Left ventricle myocardium inferior (tissue), 1 donor: ENCODE data around the gene GAN. TPM values are rescaled to one million over a fixed set of nuclear protein-coding genes. Genes with fewer than 3 reads are reported as not detected.

ENCODE experiments used
- DNase-seq: peaks from one replicate; pipeline ENCODE4 v3.0.0-alpha.2; 2020
- H3K27ac ChIP-seq: fragments of 200-600 bp; replicated peaks from 2 replicates; pipeline ENCODE4 v1.8.0; 2021
- H3K27me3 ChIP-seq: fragments of 200-600 bp; 2 replicates; pipeline ENCODE4 v1.8.0; 2021; ENCODE audit warnings: low read depth
- H3K36me3 ChIP-seq: fragments of 200-600 bp; 2 replicates; pipeline ENCODE4 v1.8.0; 2021
- H3K4me1 ChIP-seq: fragments of 200-600 bp; 2 replicates; pipeline ENCODE4 v1.8.0; 2021
- H3K4me3 ChIP-seq: fragments of 200-600 bp; 2 replicates; pipeline ENCODE4 v1.8.0; 2021; ENCODE audit warnings: mild to moderate bottlenecking, moderate library complexity
- H3K9me3 ChIP-seq: fragments of 200-600 bp; replicated peaks from 2 replicates; pipeline ENCODE4 v1.8.0; 2021
- intact Hi-C: fragments of 100-400 bp; cut with micrococcal nuclease; formaldehyde crosslinking; loops from one replicate; pipeline ENCODE4 v1.11.0; 2022
- total RNA-seq: library from RNA; stranded (reverse); fragmentation: NEBNext Ultra II Directional; extraction: Animal tissue kit (Norgen Biotek cat#: 25700); gene quantifications from one replicate; pipeline ENCODE4 v1.2.1, GENCODE V29; 2021
- TF ChIP-seq, protein P1 (sequence below): fragments of 200-600 bp; IDR thresholded peaks from 2 replicates; pipeline ENCODE4 v1.8.0; 2021; ENCODE audit warnings: antibody characterized with exemption, mild to moderate bottlenecking, borderline replicate concordance
- donor health status: DM: no; HTN: yes; CAD: no; lungs with severe emphysema.

GAN gene
- total RNA-seq, 1 donor from 2014 or later = 9.0 TPM

DNA sequence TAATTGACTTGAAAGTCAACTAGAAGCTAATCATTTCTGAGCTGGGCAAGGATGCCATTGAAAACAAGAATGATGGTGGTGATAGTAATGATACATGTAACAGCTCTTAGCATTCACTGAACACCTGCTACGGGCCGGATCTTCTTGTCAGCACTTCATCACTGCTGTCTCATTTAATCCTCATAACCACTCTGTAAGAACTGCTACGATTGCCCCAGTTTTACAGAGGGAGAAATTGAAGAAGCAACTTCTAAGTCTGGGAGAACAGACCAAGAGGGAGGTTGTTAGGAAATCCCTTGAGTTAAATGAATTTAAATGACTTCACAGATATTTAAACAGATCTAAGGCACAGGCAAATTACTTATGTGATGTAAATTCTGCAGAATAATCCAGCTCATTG, 7.0 kb upstream of the GAN start:
- TF ChIP-seq, protein P1, sequence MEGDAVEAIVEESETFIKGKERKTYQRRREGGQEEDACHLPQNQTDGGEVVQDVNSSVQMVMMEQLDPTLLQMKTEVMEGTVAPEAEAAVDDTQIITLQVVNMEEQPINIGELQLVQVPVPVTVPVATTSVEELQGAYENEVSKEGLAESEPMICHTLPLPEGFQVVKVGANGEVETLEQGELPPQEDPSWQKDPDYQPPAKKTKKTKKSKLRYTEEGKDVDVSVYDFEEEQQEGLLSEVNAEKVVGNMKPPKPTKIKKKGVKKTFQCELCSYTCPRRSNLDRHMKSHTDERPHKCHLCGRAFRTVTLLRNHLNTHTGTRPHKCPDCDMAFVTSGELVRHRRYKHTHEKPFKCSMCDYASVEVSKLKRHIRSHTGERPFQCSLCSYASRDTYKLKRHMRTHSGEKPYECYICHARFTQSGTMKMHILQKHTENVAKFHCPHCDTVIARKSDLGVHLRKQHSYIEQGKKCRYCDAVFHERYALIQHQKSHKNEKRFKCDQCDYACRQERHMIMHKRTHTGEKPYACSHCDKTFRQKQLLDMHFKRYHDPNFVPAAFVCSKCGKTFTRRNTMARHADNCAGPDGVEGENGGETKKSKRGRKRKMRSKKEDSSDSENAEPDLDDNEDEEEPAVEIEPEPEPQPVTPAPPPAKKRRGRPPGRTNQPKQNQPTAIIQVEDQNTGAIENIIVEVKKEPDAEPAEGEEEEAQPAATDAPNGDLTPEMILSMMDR = no peak
- no peaks in the 10 kb centered on the region for H3K27me3 ChIP-seq
- no peak for DNase-seq
- H3K27ac ChIP-seq = no peak overlapping the region
- no peaks in the 10 kb centered on the region for H3K36me3 ChIP-seq
- H3K4me3 ChIP-seq = no peak overlapping the region
- intact Hi-C loops = no loop called here
- peaks cover 9% of the 10 kb centered on the region for H3K4me1 ChIP-seq
- H3K9me3 ChIP-seq = no peaks in the 10 kb centered on the region

DNA sequence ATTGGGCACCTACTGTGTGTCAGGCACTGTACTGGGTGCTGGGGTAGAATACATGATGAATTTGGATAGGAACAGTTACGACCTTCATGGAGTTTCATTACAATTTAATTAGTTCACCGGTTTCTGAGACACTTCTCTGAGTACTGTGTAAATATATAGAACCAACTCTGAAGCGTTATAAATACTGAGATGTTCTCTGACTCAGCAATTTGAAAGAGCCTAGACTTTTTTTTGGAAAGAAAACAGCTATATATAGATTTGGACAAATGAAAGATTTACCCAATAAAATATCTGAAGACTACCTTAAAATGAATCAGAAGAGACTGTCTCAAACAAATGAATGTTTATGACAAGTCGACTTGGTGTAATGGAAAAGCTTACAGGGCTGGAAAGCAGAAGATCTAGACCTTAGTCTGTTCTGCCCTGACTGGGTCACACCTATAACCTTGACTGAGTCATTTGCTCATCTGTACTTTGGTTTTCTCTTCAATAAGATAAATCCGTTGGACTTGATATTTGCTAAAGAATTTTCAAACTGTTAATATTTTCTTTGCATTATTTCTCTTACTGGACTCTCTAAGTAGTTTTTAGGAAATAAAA, 4.6 kb upstream of the GAN start:
- TF ChIP-seq, protein P1 = no peak
- Histone ChIP-seq H3K4me1 (peaks cover 32% of the 10 kb centered on the region), H3K36me3 (no peaks in the 10 kb centered on the region), H3K27me3 (no peaks in the 10 kb centered on the region), H3K4me3 (no peak overlapping the region), H3K9me3 (no peaks in the 10 kb centered on the region), H3K27ac (no peak overlapping the region)
- intact Hi-C loops = no loop called here
- no peak for DNase-seq

DNA sequence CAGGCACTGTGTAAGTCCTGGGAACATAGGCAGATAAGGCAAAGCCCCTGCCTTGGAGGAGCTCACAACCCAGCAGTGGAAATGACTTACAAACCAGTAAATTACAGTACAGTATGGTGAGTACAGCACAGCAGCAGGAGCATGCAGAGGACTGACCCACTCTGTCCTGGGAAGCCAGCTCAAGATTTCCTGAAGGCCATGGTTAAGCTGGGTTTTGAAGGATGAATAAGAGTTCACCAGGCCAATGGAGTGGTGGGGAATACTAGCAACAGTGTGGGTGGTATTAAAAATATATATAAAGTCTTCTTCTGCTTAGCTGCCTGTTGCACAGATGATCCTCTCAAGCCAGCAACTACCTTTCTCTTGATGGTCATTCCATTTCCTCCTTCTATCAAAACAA, 3.0 kb upstream of the GAN start:
- no peak overlapping the region for H3K27ac ChIP-seq
- no peaks in the 10 kb centered on the region for H3K9me3 ChIP-seq
- no peaks in the 10 kb centered on the region for H3K36me3 ChIP-seq
- intact Hi-C loops = no loop called here
- DNase-seq = no peak
- no peak overlapping the region for H3K4me3 ChIP-seq
- TF ChIP-seq, protein P1 = no peak
- no peaks in the 10 kb centered on the region for H3K27me3 ChIP-seq
- peaks cover 48% of the 10 kb centered on the region for H3K4me1 ChIP-seq

DNA sequence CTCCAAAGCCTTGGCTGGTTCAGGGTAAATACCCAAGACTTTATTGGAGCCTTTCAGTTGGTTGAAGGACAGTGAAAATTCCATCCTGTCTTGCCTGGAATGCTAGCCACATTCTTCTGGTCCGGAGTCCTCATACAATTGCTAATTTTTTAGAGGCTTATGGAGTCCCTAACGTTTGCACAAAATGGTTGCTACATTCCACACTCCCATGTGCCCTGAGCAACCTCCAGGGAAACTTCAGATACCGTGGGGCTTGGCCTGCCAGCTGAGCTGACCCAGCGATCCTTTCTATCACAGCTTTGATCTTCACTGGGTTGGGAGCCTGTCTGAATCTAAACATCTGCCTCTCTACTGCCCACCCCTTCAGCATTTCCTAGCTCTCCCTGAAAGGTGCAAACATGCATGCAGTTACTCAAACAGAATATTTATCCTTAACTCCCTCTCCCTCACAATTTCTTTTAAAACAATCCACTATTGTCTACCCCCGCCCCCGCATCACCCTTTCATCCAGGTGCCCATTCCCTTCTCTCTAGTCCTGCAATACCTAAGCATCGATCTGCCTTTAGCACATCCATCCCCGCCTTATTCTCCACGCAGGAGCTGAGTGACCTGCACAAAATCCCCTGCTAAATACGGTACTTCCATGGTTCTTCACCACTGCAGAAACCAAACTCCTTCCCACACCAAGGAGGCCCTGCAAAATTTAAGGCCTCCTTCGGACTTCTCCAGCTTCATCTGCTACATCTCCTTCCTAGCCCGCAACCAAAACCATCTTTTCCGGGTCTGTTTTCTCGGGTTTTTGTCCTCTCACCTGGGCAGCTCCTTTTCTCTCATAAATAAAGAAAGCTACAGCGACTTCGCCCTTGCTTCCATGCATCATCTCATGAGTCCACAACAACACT, 810 bp upstream of the GAN start:
- intact Hi-C loops = no loop called here

More for the DNA sequence above, 810 bp upstream of the GAN start:
- Histone ChIP-seq H3K36me3 (no peaks in the 10 kb centered on the region), H3K27ac (peak overlapping the region; percentile 95), H3K9me3 (no peaks in the 10 kb centered on the region), H3K27me3 (no peaks in the 10 kb centered on the region), H3K4me1 (peaks cover 62% of the 10 kb centered on the region), H3K4me3 (peak overlapping the region; percentile 93)
- TF ChIP-seq, protein P1 = no peak
- no peak for DNase-seq
